Fibroblast of skin of left quadriceps (primary cell): ENCODE data around the gene XYLT1.

Experiments
- DNase-seq, 2 experiments: peaks; one replicate each; pipeline ENCODE4 v3.0.0-alpha.2; 2013; ENCODE audit warnings: low read depth in 2 of 2

The XYLT1 gene

GRCh38 chr16:17196526-17196925 is 274.2 kb downstream of the XYLT1 start:
- DNase-seq: no peak

- DNase-seq: no peak
Observed at GRCh38 chr16:17194190-17194780, 276.5 kb downstream of the XYLT1 start.

GRCh38 chr16:17193566-17194100 is 277.1 kb downstream of the XYLT1 start:
- no peak for DNase-seq

- no peak for DNase-seq
Observed at GRCh38 chr16:17184026-17184425, 286.7 kb downstream of the XYLT1 start.

GRCh38 chr16:17177959-17178905 is 292.5 kb downstream of the XYLT1 start:
- no peak for DNase-seq

GRCh38 chr16:17177242-17177958 is 293.4 kb downstream of the XYLT1 start:
- DNase-seq: peak in 1 of 2 experiments; percentile 32

- DNase-seq: no peak
Observed at GRCh38 chr16:17176199-17176598, 294.6 kb downstream of the XYLT1 start.

GRCh38 chr16:17173281-17173680 is 297.5 kb downstream of the XYLT1 start:
- DNase-seq: peak; percentile 78 to 80

GRCh38 chr16:17171250-17172143 is 299.3 kb downstream of the XYLT1 start:
- DNase-seq: no peak

- no peak for DNase-seq
Observed at GRCh38 chr16:17170435-17170834, 300.3 kb downstream of the XYLT1 start.

- DNase-seq: no peak
Observed at GRCh38 chr16:17168181-17168580, 302.6 kb downstream of the XYLT1 start.

- DNase-seq: no peak
Observed at GRCh38 chr16:17166095-17166494, 304.7 kb downstream of the XYLT1 start.

GRCh38 chr16:17162560-17162959 is 308.2 kb downstream of the XYLT1 start:
- peak in 1 of 2 experiments; percentile 13 for DNase-seq

- DNase-seq: no peak
Observed at GRCh38 chr16:17160920-17161431, 309.8 kb downstream of the XYLT1 start.

- peak in 1 of 2 experiments; percentile 21 for DNase-seq
Observed at GRCh38 chr16:17160285-17160853, 310.4 kb downstream of the XYLT1 start.

- DNase-seq: no peak
Observed at GRCh38 chr16:17159617-17160016, 311.1 kb downstream of the XYLT1 start.

GRCh38 chr16:17155936-17156335 is 314.8 kb downstream of the XYLT1 start:
- DNase-seq: no peak

- no peak for DNase-seq
Observed at GRCh38 chr16:17155485-17155884, 315.3 kb downstream of the XYLT1 start.

GRCh38 chr16:17154981-17155380 is 315.8 kb downstream of the XYLT1 start:
- no peak for DNase-seq

- no peak for DNase-seq
Observed at GRCh38 chr16:17152311-17152710, 318.4 kb downstream of the XYLT1 start.
